GM10266 (cell line): ENCODE results near the gene SERPINC1.

Experiments
- DNase-seq: peaks from one replicate; pipeline ENCODE4 v3.0.0; 2012; ENCODE audit errors: extremely low spot score
- CTCF ChIP-seq: IDR thresholded peaks from 2 replicates; pipeline ENCODE4 v1.5.1; 2012; ENCODE audit warnings: mild to moderate bottlenecking, low read depth; ENCODE audit not compliant: control insufficient read depth, insufficient read depth; ENCODE audit errors: missing control alignments

Gene SERPINC1

GRCh38 chr1:173914366-173914871 is 2.7 kb downstream of the SERPINC1 start:
- peak; percentile 40 for DNase-seq
- peak; percentile 60 for TF ChIP-seq CTCF

- no peak for TF ChIP-seq CTCF
- no peak for DNase-seq
These were observed 4.0 kb downstream of the SERPINC1 start for GRCh38 chr1:173913111-173913510.

- no peak for TF ChIP-seq CTCF
- DNase-seq = no peak
These were observed 13.1 kb downstream of the SERPINC1 start for GRCh38 chr1:173903827-173904531.

- DNase-seq = no peak
- TF ChIP-seq CTCF = no peak
These were observed 16.1 kb downstream of the SERPINC1 start for GRCh38 chr1:173900992-173901391.

GRCh38 chr1:173900427-173900826 is 16.7 kb downstream of the SERPINC1 start:
- no peak for TF ChIP-seq CTCF
- DNase-seq = no peak

- no peak for DNase-seq
These were observed 22.9 kb downstream of the SERPINC1 start for GRCh38 chr1:173894189-173894588.

More at GRCh38 chr1:173894189-173894588, 22.9 kb downstream of the SERPINC1 start:
- TF ChIP-seq CTCF = no peak
